GM21390 (cell line): ENCODE measurements around the gene EPM2A.
A peak's percentile ranks its signal among the peaks of the same experiment; 100 is the strongest.

Experiments
- ATAC-seq: cut with Tn5 transposase; IDR thresholded peaks from one replicate; pipeline ENCODE4 v1.9.1; 2021; ENCODE audit not compliant: unreplicated experiment

EPM2A gene

DNA sequence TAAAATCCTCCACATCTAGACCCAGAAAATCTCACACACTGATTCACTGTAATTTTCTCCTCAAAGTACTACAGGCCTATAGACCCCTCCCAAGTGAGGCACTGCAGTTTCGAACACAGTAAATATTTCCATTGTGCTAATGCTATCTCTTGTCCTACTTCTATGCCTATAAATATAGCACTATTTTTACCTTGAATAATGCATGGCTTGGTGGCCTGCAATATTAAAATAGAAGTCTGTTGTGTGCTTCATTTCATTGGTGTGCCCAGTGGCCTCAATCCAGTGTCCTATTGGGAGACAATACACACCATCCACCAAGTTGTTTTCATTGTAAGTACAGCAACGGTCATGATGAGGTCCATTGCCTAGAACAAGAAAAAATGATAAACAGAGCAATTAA is 49.4 kb downstream of the EPM2A start:
- no peak for ATAC-seq

- no peak for ATAC-seq
Measured at GRCh38 chr6:145681965-145682364, 53.4 kb downstream of the EPM2A start.

DNA sequence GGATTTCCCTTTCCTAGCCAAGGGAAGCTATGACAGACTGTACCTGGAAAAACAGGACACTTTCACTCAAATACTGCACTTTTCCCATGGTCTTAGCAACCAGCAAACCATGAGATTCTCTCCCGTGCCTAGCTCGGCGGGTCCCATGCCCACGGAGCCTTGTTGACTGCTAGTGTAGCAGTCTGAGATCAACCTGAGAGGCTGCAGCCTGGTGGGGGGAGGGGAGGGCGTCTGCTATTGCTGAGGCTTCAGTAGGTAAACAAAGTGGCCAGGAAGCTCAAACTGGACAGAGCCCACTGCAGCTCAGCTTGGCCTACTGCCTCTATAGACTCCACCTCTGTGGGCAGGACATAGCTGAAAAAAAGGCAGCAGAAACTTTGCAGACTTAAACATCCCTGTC is 61.8 kb downstream of the EPM2A start:
- ATAC-seq = no peak

GRCh38 chr6:145670311-145670710 is 65.0 kb downstream of the EPM2A start:
- no peak for ATAC-seq

GRCh38 chr6:145669627-145670034 is 65.7 kb downstream of the EPM2A start:
- no peak for ATAC-seq

GRCh38 chr6:145668844-145669243 is 66.5 kb downstream of the EPM2A start:
- no peak for ATAC-seq

GRCh38 chr6:145660676-145661075 is 74.6 kb downstream of the EPM2A start:
- ATAC-seq = no peak

DNA sequence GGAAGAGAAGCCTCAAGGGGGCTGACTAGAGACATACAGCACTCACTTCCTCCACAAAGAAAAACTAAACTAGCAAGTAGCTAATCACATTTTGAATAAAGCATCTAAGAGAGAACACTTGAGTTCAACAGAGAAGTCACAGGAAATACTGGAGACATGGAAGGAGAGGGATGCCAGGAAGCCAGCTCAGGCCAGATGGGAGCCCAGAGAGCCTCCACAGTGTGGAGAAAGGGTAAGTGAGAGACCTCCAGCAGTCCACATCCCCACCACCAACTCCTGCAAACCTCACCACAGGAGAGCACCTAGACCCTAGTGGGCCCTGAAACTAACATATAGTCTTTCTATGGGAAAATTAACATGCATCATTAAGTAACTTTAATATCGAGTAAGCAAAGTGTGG is 79.2 kb downstream of the EPM2A start:
- no peak for ATAC-seq

DNA sequence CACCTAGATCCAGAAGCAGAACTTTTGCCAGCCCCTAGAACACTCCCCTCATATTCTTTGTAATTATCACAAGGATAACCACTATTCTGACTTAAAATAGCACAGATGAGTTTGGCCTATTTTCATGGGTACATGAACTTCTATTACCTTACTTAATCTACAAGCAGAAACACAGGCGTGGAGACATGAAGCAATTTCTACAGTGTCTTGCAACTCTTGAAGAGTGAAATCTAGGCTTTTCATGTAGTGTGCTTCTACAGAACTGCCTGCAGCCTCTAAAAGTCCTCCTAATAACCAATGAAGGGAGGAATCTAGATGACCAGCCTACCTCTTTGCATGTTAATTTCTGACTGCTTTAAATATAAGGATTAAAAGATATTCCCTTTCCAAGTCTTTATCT is 82.7 kb downstream of the EPM2A start:
- ATAC-seq = no peak

GRCh38 chr6:145651988-145652387 is 83.3 kb downstream of the EPM2A start:
- ATAC-seq = no peak

DNA sequence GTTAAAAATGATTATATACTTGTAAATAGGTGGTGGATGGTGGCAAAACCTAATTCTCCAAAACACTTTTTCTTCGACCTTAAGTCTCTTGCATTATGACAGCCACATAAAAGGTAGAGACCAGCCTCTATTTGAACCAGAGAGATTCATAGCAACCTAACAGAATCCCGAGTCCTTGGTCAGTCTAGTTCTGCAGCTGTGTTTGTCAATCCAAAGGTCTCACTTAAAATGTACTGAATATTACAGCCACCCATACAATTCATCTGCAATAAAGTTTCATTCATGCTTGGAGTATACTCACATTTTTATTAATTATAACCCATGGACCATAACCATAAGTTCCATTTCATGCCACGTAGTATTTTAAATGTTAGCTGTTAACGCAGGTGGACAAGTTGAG is 87.2 kb downstream of the EPM2A start:
- no peak for ATAC-seq

- no peak for ATAC-seq
Measured at GRCh38 chr6:145647602-145648001, 87.7 kb downstream of the EPM2A start.

DNA sequence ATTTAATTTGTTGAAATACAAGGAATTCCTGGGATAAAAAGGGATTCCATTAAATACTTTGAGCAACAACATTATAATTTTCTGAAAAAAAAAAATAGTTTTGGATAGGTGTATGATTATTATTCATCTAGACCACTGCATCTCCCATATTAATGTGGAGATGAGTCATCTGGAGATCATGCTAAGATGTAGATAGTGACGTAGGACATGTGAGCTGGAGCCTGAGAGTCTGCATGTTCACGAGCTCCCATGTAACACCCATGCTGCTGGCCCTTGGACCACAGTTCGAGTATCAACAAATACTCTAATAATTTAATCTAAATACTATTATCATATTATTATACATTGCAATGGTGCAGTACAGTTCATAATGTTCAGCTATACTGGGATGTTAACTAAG is 91.6 kb downstream of the EPM2A start:
- ATAC-seq = no peak

GRCh38 chr6:145633981-145634627 is 101.2 kb downstream of the EPM2A start:
- peak; percentile 95 for ATAC-seq

GRCh38 chr6:145632971-145633370 is 102.3 kb downstream of the EPM2A start:
- no peak for ATAC-seq

DNA sequence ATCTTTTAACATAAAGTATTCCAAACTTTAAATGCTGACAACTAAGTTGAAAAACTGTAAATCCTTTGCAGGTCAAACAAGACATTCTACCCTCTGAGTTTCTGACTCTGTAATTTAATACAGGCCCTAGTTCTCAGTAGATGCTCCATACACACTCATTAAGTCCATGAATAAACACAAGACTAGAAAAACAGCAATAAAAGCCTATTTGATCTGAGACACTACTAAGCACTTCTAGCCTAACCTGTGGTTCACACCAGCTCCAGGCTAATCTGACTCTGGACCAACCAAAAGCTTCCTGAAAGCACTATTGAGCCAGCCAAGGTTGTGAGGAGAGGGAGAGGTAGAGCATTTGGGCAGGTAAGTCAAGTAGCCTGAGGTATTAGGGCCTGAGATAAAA is 103.9 kb downstream of the EPM2A start:
- ATAC-seq = no peak

- ATAC-seq = no peak
Measured at GRCh38 chr6:145630598-145630997, 104.7 kb downstream of the EPM2A start.

DNA sequence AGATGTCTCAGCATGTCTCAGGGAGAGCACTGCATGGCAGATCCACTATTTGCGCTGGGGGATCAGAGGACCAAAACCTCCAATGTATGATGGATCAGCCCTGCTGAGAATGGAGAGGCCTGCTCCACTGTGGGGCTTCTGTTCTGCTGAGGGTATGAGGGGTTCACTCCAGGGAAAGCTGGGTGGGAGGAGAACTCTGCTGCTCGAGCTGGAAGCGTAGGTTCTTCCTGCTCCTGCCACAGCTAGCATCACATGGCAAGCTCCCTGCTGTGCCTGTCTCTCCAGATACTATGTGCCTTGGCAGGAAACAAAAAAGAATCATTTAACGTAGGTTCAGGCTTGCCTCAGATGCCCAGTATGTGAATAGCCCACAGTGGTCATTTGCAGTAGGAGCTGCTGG is 105.8 kb downstream of the EPM2A start:
- no peak for ATAC-seq

GRCh38 chr6:145627451-145627850 is 107.9 kb downstream of the EPM2A start:
- no peak for ATAC-seq

- ATAC-seq = no peak
Measured at GRCh38 chr6:145626857-145627256, 108.5 kb downstream of the EPM2A start.

DNA sequence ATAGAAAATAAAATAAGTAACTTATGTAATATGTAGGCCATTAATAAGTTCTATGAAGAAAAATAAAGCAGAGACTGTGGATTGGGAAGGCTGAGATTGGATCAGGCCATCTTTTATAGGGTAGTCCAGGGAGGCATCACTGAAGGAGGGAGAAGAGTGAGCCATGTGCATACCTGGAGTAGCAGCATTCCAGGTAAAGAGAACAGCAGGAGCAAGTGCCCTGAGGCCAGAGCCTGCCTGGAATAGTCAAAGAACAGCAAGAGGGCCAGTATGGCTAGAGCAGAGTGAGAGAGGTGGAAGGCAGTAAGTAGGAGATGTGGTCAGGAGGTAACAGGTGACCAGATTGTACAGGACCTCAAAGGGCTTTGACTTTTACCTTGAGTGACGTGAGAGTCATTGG is 112.1 kb downstream of the EPM2A start:
- ATAC-seq = no peak

DNA sequence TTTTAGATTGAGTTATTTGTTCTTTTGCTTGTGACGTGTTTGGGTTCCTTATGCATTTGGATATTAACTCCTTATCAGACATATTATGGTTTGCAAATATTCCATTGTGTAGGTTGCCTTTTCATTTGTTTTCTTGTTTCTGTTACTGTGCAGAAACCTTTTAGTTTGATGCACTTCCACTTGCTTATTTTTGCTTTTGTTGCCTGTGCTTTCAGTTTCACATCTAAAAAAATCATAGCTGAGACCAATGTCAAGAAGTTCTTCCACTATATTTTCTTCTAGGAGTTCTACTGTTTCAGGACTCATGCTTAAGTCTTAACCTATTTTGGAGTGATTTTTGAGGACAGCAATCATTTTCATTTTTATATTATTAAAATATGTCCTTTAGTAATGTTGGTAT is 113.5 kb downstream of the EPM2A start:
- ATAC-seq = peak; percentile 80

- no peak for ATAC-seq
Measured at GRCh38 chr6:145620088-145620487, 115.2 kb downstream of the EPM2A start.

DNA sequence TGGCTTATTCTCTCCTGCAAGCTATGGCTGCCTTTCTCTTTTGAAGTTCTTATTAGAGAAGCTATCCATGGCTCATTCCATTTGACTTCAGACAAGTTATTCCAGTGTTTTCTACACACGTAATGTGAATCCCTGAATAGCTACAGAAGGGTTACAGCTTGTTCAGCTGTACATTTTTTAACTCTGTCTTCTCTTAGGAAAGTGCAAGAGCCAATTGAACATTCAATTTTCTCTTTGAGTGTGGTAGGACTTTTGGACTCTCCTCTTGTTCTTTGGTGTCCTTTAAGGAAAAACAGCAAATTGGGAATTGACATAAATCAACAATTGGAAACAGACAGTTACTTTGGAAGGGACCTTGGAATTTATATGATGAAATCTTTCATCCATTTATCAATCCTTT is 125.8 kb downstream of the EPM2A start:
- ATAC-seq = no peak
